H9 (cell line): Measurements from ENCODE around the gene ACSL6. TPM values are rescaled to one million over a fixed set of nuclear protein-coding genes. Genes with fewer than 3 reads are reported as not detected.

Experiments
- DNase-seq: peaks from one replicate; pipeline ENCODE4 v3.0.0-alpha.2; 2017
- H2AFZ ChIP-seq: one replicate; pipeline ENCODE4 v1.6.1; 2013; ENCODE audit warnings: mild to moderate bottlenecking, low read length, control low read depth, moderate library complexity
- H2AK5ac ChIP-seq: 2 replicates; pipeline ENCODE4 v1.6.1; 2013; ENCODE audit warnings: low read length, control low read depth, mixed read lengths; ENCODE audit not compliant: insufficient read length
- H2BK120ac ChIP-seq: one replicate; pipeline ENCODE4 v1.6.1; 2013; ENCODE audit warnings: low read depth, mild to moderate bottlenecking, low read length, control low read depth, inconsistent platforms; ENCODE audit not compliant: poor library complexity, severe bottlenecking
- H2BK12ac ChIP-seq: 2 replicates; pipeline ENCODE4 v1.6.1; 2013; ENCODE audit warnings: low read length, control low read depth, mixed read lengths, low read depth; ENCODE audit not compliant: insufficient read length
- H2BK15ac ChIP-seq: 2 replicates; pipeline ENCODE4 v1.6.1; 2013; ENCODE audit warnings: low read depth, low read length, control low read depth
- H2BK20ac ChIP-seq: one replicate; pipeline ENCODE4 v1.6.1; 2013; ENCODE audit warnings: low read depth, mild to moderate bottlenecking, low read length, control low read depth, inconsistent platforms; ENCODE audit not compliant: poor library complexity, severe bottlenecking
- H2BK5ac ChIP-seq: 2 replicates; pipeline ENCODE4 v1.6.1; 2013; ENCODE audit warnings: low read length, control low read depth, mixed read lengths; ENCODE audit not compliant: insufficient read length
- H3K14ac ChIP-seq: 2 replicates; pipeline ENCODE4 v1.6.1; 2013; ENCODE audit warnings: low read length, control low read depth; ENCODE audit not compliant: insufficient read depth
- H3K18ac ChIP-seq: 2 replicates; pipeline ENCODE4 v1.6.1; 2013; ENCODE audit warnings: low read depth, mild to moderate bottlenecking, mixed read lengths, low read length, control low read depth; ENCODE audit not compliant: insufficient read length
- H3K23ac ChIP-seq: 2 replicates; pipeline ENCODE4 v1.6.1; 2013; ENCODE audit warnings: low read length, control low read depth, mixed read lengths, low read depth; ENCODE audit not compliant: insufficient read length
- H3K23me2 ChIP-seq: 2 replicates; pipeline ENCODE4 v1.6.1; 2013; ENCODE audit warnings: low read depth, mild to moderate bottlenecking, mixed read lengths, low read length, control low read depth; ENCODE audit not compliant: insufficient read length, poor library complexity, severe bottlenecking
- H3K27ac ChIP-seq: 2 replicates; pipeline ENCODE4 v1.5.1; 2013; ENCODE audit warnings: low read length, control low read depth, mixed read lengths, low read depth; ENCODE audit not compliant: insufficient read length
- H3K27me3 ChIP-seq: 2 replicates; pipeline ENCODE4 v1.6.1; 2013; ENCODE audit warnings: low read length, control low read depth, inconsistent platforms; ENCODE audit not compliant: insufficient read depth
- H3K4ac ChIP-seq: 2 replicates; pipeline ENCODE4 v1.6.1; 2013; ENCODE audit warnings: low read depth, mild to moderate bottlenecking, control low read depth, inconsistent platforms, low read length, moderate library complexity
- H3K4me1 ChIP-seq: 2 replicates; pipeline ENCODE4 v1.6.1; 2013; ENCODE audit warnings: low read length, control low read depth, inconsistent platforms; ENCODE audit not compliant: insufficient read depth
- H3K4me2 ChIP-seq: 2 replicates; pipeline ENCODE4 v1.6.1; 2013; ENCODE audit warnings: low read length, control low read depth, mixed read lengths; ENCODE audit not compliant: insufficient read length, insufficient read depth
- H3K56ac ChIP-seq: 2 replicates; pipeline ENCODE4 v1.6.1; 2013; ENCODE audit warnings: low read depth, mild to moderate bottlenecking, mixed read lengths, low read length, control low read depth; ENCODE audit not compliant: insufficient read length
- H3K79me1 ChIP-seq: 2 replicates; pipeline ENCODE4 v1.6.1; 2013; ENCODE audit warnings: low read depth, mild to moderate bottlenecking, moderate library complexity, low read length, control low read depth, inconsistent platforms; ENCODE audit not compliant: insufficient read depth, poor library complexity, severe bottlenecking
- H3K79me2 ChIP-seq: 2 replicates; pipeline ENCODE4 v1.6.1; 2013; ENCODE audit warnings: low read length, control low read depth, inconsistent platforms; ENCODE audit not compliant: insufficient read depth
- H3K9ac ChIP-seq: 2 replicates; pipeline ENCODE4 v1.6.1; 2013; ENCODE audit warnings: low read length, control low read depth, mixed read lengths; ENCODE audit not compliant: insufficient read length; ENCODE audit errors: extremely low read depth
- H3K9me3 ChIP-seq: one replicate; pipeline ENCODE4 v1.6.1; 2013; ENCODE audit warnings: low read depth, low read length, inconsistent platforms; ENCODE audit not compliant: control insufficient read depth
- H3T11ph ChIP-seq: one replicate; pipeline ENCODE4 v1.6.1; 2013; ENCODE audit warnings: mild to moderate bottlenecking, low read length, control low read depth, inconsistent platforms
- H4K20me1 ChIP-seq: one replicate; pipeline ENCODE4 v1.6.1; 2013; ENCODE audit not compliant: control insufficient read depth, insufficient read length, insufficient read depth
- H4K5ac ChIP-seq: 2 replicates; pipeline ENCODE4 v1.6.1; 2013; ENCODE audit warnings: low read depth, mild to moderate bottlenecking, mixed read lengths, low read length, control low read depth; ENCODE audit not compliant: insufficient read length
- H4K8ac ChIP-seq: replicated peaks from 2 replicates; pipeline ENCODE4 v1.6.1; 2013; ENCODE audit warnings: low read length, control low read depth, mixed read lengths, low read depth; ENCODE audit not compliant: insufficient read length
- H4K91ac ChIP-seq: 2 replicates; pipeline ENCODE4 v1.6.1; 2013; ENCODE audit warnings: low read depth, mild to moderate bottlenecking, moderate library complexity, mixed read lengths, low read length, control low read depth; ENCODE audit not compliant: insufficient read length
- H3K27ac Mint-ChIP-seq, 3 experiments: 2 replicates in 2 of 3; 3 replicates in 1 of 3; pipeline ENCODE4 v1.8.0; 2020 to 2021; ENCODE audit warnings: mixed read lengths in 3 of 3, mild to moderate bottlenecking in 1 of 3, moderate library complexity in 1 of 3
- H3K27me3 Mint-ChIP-seq: 2 replicates; pipeline ENCODE4 v1.8.0; 2021; ENCODE audit warnings: low read depth, mild to moderate bottlenecking, moderate library complexity, mixed read lengths
- H3K36me3 Mint-ChIP-seq, 3 experiments: 2 replicates in 2 of 3; 3 replicates in 1 of 3; pipeline ENCODE4 v1.8.0; 2020 to 2021; ENCODE audit warnings: low read depth in 3 of 3, mixed read lengths in 3 of 3; ENCODE audit not compliant: insufficient read depth in 1 of 3
- H3K4me1 Mint-ChIP-seq, 2 experiments: 2 replicates each; pipeline ENCODE4 v1.8.0; 2020; ENCODE audit warnings: mixed read lengths in 2 of 2
- H3K4me3 Mint-ChIP-seq, 2 experiments: 2 replicates in 1 of 2; 3 replicates in 1 of 2; pipeline ENCODE4 v1.8.0; 2020 to 2021; ENCODE audit warnings: mild to moderate bottlenecking in 2 of 2, mixed read lengths in 2 of 2, moderate library complexity in 1 of 2
- H3K9me3 Mint-ChIP-seq, 2 experiments: 2 replicates in 1 of 2; 3 replicates in 1 of 2; pipeline ENCODE4 v1.8.0; 2020; ENCODE audit warnings: mild to moderate bottlenecking in 2 of 2, mixed read lengths in 2 of 2, moderate library complexity in 1 of 2
- CTCF ChIP-seq: fragments of 200-600 bp; sonication (generic); conservative IDR thresholded peaks from 3 replicates; pipeline ENCODE4 v1.8.0; 2021; ENCODE audit warnings: antibody characterized with exemption, mild to moderate bottlenecking
- WGBS: extraction: QIAGEN DNeasy Blood & Tissue Kit; methylation state at CpG from one replicate; pipeline ENCODE4 v1.1.7; 2013; ENCODE audit warnings: missing lambda C conversion rate, low lambda C conversion rate, mixed read lengths; ENCODE audit not compliant: insufficient read length; ENCODE audit errors: extremely low coverage; 5-methylcytosine and 5-hydroxymethylcytosine counted together
- total RNA-seq: library from RNA; stranded (reverse); gene quantifications from 2 replicates; pipeline ENCODE4 v1.2.1, GENCODE V29; 2021

Gene ACSL6
- total RNA-seq, 1 experiment from 2014 or later = 1.6 TPM

DNA sequence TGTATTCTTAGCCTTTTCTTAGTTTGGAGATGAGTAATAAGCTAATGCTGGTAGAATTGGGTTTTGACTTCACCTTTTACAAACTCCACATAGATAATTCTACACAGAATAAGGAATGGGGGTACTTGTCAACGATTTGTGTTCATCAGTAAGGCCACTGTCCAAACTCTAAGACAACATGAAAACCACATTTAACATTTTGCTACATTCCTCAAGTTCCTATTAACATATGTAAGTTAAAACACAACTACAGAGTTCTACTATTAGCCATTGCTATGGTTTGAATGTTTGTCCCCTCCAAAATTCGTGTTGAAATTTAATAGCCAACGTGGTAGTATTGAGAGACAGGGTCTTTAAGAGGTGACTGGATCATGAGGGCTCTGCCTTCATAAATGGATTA lies 97.9 kb downstream of the ACSL6 start:
- no CpG with 5 or more reads among the region's 3 CpGs for WGBS
- H3K27ac ChIP-seq = no peak overlapping the region
- no peak for TF ChIP-seq CTCF

More for the DNA sequence above, 97.9 kb downstream of the ACSL6 start:
- Histone ChIP-seq H2BK15ac (no peak overlapping the region), H3K23me2 (no peaks in the 10 kb centered on the region), H2BK5ac (no peak overlapping the region), H2BK120ac (no peak overlapping the region), H3K4me1 (no peaks in the 10 kb centered on the region), H4K5ac (no peak overlapping the region), H3K14ac (no peak overlapping the region), H3K4ac (no peak overlapping the region), H3K4me2 (no peak overlapping the region), H3K9me3 (no peaks in the 10 kb centered on the region), H3T11ph (no peak overlapping the region), H3K56ac (no peak overlapping the region), H4K8ac (no peak overlapping the region), H4K20me1 (no peaks in the 10 kb centered on the region), H2AFZ (no peak overlapping the region), H2BK20ac (no peak overlapping the region), H3K79me1 (no peaks in the 10 kb centered on the region), H3K23ac (no peak overlapping the region), H4K91ac (no peak overlapping the region), H3K9ac (no peak overlapping the region), H2BK12ac (no peak overlapping the region), H3K27me3 (no peaks in the 10 kb centered on the region), H3K79me2 (no peaks in the 10 kb centered on the region), H2AK5ac (no peak overlapping the region), H3K18ac (no peak overlapping the region)
- Mint-ChIP-seq H3K27me3 (peaks cover 4% of the 10 kb centered on the region), H3K9me3 (peaks cover 0 to 3% of the 10 kb centered on the region in 2 experiments; a peak in 1 of 5 replicates), H3K27ac (no peak overlapping the region), H3K4me1 (no peaks in the 10 kb centered on the region), H3K36me3 (no peaks in the 10 kb centered on the region), H3K4me3 (no peak overlapping the region)
- DNase-seq = no peak
